GM18907 (cell line): ENCODE measurements around the gene TPM4.
A peak's percentile ranks its signal among the peaks of the same experiment; 100 is the strongest.

Source experiments
- ATAC-seq: cut with Tn5 transposase; IDR thresholded peaks from one replicate; pipeline ENCODE4 v1.9.1; 2021; ENCODE audit warnings: mild to moderate bottlenecking, moderate library complexity; ENCODE audit not compliant: unreplicated experiment

Gene TPM4

GRCh38 chr19:16121967-16122366, 45.7 kb downstream of the TPM4 start:
- no peak for ATAC-seq

- no peak for ATAC-seq
Measured at GRCh38 chr19:16124953-16125352, 48.7 kb downstream of the TPM4 start.

GRCh38 chr19:16125737-16126495, 49.6 kb downstream of the TPM4 start:
- no peak for ATAC-seq

- ATAC-seq, result no peak
Measured at GRCh38 chr19:16127080-16127479, 50.8 kb downstream of the TPM4 start.

- no peak for ATAC-seq
Measured at GRCh38 chr19:16127776-16128371, 51.6 kb downstream of the TPM4 start.

GRCh38 chr19:16131648-16132047, 55.4 kb downstream of the TPM4 start:
- no peak for ATAC-seq

- no peak for ATAC-seq
Measured at GRCh38 chr19:16133818-16134217, 57.5 kb downstream of the TPM4 start.

- ATAC-seq, result no peak
Measured at GRCh38 chr19:16134510-16134909, 58.2 kb downstream of the TPM4 start.

- ATAC-seq, result no peak
Measured at GRCh38 chr19:16135430-16136127, 59.3 kb downstream of the TPM4 start.

GRCh38 chr19:16136185-16136999, 60.1 kb downstream of the TPM4 start:
- ATAC-seq, result no peak

- ATAC-seq, result peak; percentile 31
Measured at GRCh38 chr19:16139752-16140151, 63.5 kb downstream of the TPM4 start.

GRCh38 chr19:16141043-16141442, 64.7 kb downstream of the TPM4 start:
- peak; percentile 45 for ATAC-seq

- no peak for ATAC-seq
Measured at GRCh38 chr19:16142032-16142580, 65.8 kb downstream of the TPM4 start.

GRCh38 chr19:16143399-16144215, 67.3 kb downstream of the TPM4 start, which contains the start of gene HSH2D:
Gene HSH2D (plus strand): TSS chr19:16143685. CDS start chr19:16148751, 5,066 bp downstream.
- peak; percentile 54 for ATAC-seq

GRCh38 chr19:16144216-16144581, 67.9 kb downstream of the TPM4 start:
- no peak for ATAC-seq

GRCh38 chr19:16146112-16146511, 69.8 kb downstream of the TPM4 start:
- no peak for ATAC-seq

- ATAC-seq, result no peak
Measured at GRCh38 chr19:16148443-16149229, 72.3 kb downstream of the TPM4 start.
